GM06990 (cell line): ENCODE results near the gene ZFAND3.

Experiments used
- DNase-seq: peaks from one replicate; pipeline ENCODE4 v3.0.0-alpha.2; 2011; ENCODE audit not compliant: insufficient read length; ENCODE audit errors: extremely low read depth
- H3K27me3 ChIP-seq: replicated peaks from 2 replicates; pipeline ENCODE4 v1.6.0; 2011; ENCODE audit warnings: low read length; ENCODE audit not compliant: control insufficient read depth, insufficient read depth
- H3K36me3 ChIP-seq: 2 replicates; pipeline ENCODE4 v1.5.1; 2011; ENCODE audit warnings: low read length; ENCODE audit not compliant: control insufficient read depth, insufficient read depth
- H3K4me3 ChIP-seq: replicated peaks from 2 replicates; pipeline ENCODE4 v1.5.1; 2011; ENCODE audit warnings: low read depth, mild to moderate bottlenecking, control low read depth, low read length
- CTCF ChIP-seq: IDR thresholded peaks from 2 replicates; pipeline ENCODE4 v1.5.1; 2011; ENCODE audit warnings: low read length, control low read depth, mild to moderate bottlenecking, inconsistent platforms; ENCODE audit not compliant: insufficient read depth, poor library complexity, severe bottlenecking

ZFAND3 gene

GRCh38 chr6:38161754-38162492, 342.4 kb downstream of the ZFAND3 start:
- no peak for DNase-seq
- no peak overlapping the region for H3K4me3 ChIP-seq
- TF ChIP-seq CTCF: no peak
- no peaks in the 10 kb centered on the region; the same call in 1 of the 2 replicates for H3K36me3 ChIP-seq
- no peaks in the 10 kb centered on the region for H3K27me3 ChIP-seq

- no peak for DNase-seq
- Histone ChIP-seq H3K27me3 (no peaks in the 10 kb centered on the region), H3K4me3 (no peak overlapping the region), H3K36me3 (no peaks in the 10 kb centered on the region; the same call in 1 of the 2 replicates)
- no peak for TF ChIP-seq CTCF
These were observed 343.1 kb downstream of the ZFAND3 start for GRCh38 chr6:38162493-38163185.

GRCh38 chr6:38163186-38164130, 343.9 kb downstream of the ZFAND3 start:
- no peak for TF ChIP-seq CTCF
- H3K27me3 ChIP-seq: no peaks in the 10 kb centered on the region
- H3K36me3 ChIP-seq: no peaks in the 10 kb centered on the region; the same call in 1 of the 2 replicates
- H3K4me3 ChIP-seq: no peak overlapping the region
- DNase-seq: no peak

GRCh38 chr6:38164131-38164481, 344.6 kb downstream of the ZFAND3 start:
- no peaks in the 10 kb centered on the region for H3K27me3 ChIP-seq
- DNase-seq: no peak
- TF ChIP-seq CTCF: no peak
- no peak overlapping the region for H3K4me3 ChIP-seq
- no peaks in the 10 kb centered on the region; the same call in none of the 2 replicates for H3K36me3 ChIP-seq

GRCh38 chr6:38164671-38165108, 345.2 kb downstream of the ZFAND3 start:
- Histone ChIP-seq H3K36me3 (no peaks in the 10 kb centered on the region; the same call in none of the 2 replicates), H3K27me3 (no peaks in the 10 kb centered on the region), H3K4me3 (no peak overlapping the region)
- no peak for DNase-seq
- TF ChIP-seq CTCF: no peak
